Suprapubic skin (tissue), 4 donors: Measurements from ENCODE around the gene CCDC33.

Experiments
- EP300 ChIP-seq: sonication (generic); formaldehyde crosslinking; IDR thresholded peaks from one replicate; pipeline ENCODE4 v1.6.1; 2017; ENCODE audit warnings: antibody characterized with exemption
- POLR2AphosphoS5 ChIP-seq, 3 donors: sonication (generic); formaldehyde crosslinking; IDR thresholded peaks; one replicate each; pipeline ENCODE4 v1.6.1; 2017; ENCODE audit warnings: antibody characterized with exemption in 3 of 3

GRCh38 chr15:74291101-74292071, 55.3 kb downstream of the CCDC33 start:
- TF ChIP-seq EP300 (no peak), POLR2AphosphoS5 (IDR thresholded peaks at IDR 0.05) (no peak)
